Midbrain (tissue), 1 donor: Measurements from ENCODE around the gene AQP3.
"Not testable (repeated sequence)": the region's sequence is repeated elsewhere in the genome, so short reads cannot be mapped to it uniquely, and the experiment has no call there.

Experiments
- DNase-seq: peaks from one replicate; lab custom pipeline; 2025; lab: John Stamatoyannopoulos, UW

AQP3 gene

DNA sequence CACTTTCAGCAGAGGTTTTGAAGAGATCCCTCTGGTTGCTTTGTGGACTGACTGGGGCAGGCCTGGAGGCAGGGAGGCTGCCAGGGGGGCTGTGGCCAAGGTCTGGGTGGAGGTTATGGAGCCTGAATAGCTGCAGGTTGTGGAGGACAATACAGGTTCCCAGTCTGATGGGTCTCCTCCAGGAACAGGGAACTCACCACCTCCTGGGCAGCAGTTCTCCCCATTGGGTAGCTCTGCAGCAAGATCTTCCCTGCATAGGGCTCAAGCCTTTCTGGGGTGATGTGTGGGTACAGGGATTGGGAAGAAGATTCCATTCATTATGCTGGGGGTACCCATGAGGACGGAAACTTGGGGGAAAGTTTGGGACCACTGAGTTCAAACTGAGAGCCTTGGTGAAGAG lies 6.8 kb downstream of the AQP3 start:
- no peak for DNase-seq

DNA sequence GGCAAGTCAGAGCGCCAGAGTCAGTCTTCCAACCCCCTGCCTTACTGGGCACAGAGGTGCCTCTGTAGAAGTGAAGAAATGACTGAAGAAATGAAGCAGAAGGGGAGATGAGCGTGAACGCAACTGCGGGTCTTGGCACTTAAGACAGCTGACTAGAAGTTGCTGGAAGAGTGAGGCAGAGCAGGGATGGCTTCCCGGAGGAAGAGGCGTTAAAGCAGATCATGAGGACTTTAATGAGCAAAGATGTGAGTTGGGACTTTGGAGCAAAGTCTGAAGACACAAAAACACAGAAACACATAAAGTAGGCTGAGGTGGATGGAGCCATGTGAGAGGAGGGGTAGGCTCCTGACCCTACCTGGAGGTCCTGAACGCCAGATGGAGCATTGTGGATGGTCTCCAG lies 7.2 kb downstream of the AQP3 start:
- DNase-seq = no peak

GRCh38 chr9:33439731-33440130 lies 7.7 kb downstream of the AQP3 start:
- no peak for DNase-seq

DNA sequence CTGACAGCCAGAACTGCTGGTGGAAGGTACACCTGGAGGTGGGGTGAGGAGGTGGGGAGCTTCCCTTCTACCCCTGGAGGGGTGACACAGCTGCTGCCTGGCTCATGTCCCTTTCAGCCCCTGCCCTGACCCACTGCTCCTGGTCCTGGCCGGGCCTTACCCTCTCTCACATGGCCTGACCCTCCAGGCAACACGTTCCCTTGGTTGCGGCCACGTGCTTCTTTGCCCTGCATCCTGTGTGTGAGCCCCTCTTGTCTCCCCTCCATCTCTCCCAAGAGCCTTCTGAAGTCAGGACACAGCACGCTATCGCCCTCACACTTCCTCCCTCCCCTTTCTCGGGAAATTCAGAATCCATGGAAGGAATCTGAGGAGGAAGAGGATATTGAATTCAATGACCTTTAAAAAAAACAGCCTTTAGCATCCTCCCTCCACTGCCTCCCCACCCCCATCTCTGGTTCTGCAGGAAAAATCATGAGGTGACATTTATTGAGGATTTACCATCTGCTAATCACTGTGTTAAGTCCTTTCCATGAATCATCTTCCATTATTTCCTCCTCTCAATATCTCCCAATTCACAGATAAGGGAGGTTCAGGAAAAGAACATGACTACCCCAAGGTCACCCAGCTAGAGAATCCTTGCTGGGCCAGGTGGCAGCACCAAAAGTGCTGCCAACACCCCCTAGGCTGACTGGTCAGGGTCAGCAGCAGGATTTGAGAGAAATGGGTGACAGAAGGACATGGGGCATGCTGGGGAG lies 8.3 kb downstream of the AQP3 start:
- no peak for DNase-seq

DNA sequence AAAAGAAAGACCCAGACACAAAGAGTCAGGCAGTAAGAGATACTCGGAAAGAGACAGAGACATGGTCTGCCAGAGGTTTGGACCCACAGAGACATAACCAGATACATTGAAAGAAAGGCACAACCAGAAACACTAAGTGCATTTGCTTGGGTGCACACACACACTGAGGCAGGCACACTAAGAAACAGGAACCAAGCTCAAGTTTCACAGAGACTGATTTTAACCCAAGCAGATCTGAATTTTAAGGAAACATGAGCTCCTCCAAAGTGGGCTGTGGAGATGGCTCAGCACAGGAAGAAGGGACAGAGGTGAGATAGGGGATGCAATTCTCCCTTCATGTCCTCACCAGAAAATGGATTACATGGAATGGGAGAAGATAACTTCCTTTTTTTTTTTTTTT lies 9.5 kb downstream of the AQP3 start:
- DNase-seq = no peak

DNA sequence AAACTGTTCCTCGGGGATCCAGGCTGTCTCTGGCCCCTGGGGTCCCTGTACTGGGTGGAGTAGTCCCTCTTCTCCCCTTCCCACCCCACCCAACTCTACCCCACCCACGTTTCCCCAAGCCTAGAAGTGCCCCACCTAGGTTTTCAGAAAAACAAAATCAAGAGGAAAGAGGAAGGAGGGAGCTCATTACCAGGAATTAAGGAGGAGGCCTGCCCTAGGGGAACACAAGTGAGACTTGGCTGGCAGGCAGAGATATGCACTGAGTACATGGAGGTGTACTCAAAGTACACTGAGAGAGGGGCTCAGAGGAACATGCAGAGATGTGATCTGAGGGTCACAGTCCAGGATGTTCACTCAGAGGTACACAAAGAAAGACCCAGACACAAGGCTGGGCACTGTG lies 10.2 kb downstream of the AQP3 start:
- no peak for DNase-seq

GRCh38 chr9:33436445-33436844 lies 10.9 kb downstream of the AQP3 start:
- DNase-seq = no peak

GRCh38 chr9:33435821-33436277 lies 11.5 kb downstream of the AQP3 start:
- no peak for DNase-seq

- DNase-seq = no peak
Measured at GRCh38 chr9:33434317-33435105, 12.9 kb downstream of the AQP3 start.

DNA sequence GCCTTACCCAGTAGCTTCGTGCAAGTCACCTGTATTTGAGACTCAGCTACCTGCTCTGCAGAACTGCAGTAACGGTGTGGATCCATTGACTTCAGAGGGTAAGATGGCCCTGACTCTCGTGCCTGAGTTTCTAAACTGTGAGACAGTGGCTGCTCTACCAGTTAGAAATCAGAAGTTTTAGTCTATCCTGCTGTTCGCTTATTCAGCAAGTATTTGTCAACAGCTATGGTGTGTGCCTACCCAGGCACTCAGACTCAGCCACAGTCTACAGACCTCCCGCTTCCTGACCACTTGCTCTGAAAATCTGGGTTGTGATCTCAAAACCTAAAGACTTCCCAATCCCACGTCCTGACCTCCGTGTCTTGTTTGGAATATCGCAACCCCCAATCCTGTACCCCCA lies 13.5 kb downstream of the AQP3 start:
- no peak for DNase-seq

- no peak for DNase-seq
Measured at GRCh38 chr9:33431420-33431819, 16.0 kb downstream of the AQP3 start.

- DNase-seq = no peak
Measured at GRCh38 chr9:33430942-33431341, 16.5 kb downstream of the AQP3 start.

DNA sequence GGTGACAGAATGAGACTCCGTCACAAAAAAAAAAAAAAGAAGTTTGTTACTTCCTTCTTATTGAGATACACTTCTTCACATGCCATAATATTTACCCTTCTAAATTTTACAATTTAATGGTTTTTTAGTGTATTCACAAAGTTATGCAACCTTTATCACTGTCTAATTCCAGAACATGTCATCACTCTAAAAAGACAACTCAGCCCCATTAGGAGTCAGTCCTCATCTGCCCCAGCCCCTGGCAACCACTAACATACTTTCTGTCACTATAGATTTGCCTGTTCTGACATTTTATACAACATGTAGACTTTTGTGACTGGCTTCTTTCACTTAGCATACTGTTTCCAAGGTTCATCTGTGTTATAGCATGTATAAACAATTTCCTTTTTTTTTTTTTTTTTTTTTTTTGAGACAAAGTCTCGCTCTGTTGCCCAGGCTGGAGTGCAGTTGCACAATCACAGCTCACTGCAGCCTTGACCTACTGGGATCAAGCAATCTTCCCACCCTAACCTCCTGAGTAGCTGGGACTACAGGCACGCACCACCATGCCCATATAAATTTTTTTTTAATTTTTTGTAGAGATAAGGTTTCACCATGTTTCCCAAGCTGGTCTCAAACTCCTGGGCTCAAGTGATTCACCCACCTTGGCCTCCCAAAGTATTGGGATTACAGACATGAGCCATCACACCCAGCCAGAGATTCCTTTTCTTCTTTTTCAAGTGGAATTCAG lies 18.0 kb downstream of the AQP3 start:
- DNase-seq = no peak

DNA sequence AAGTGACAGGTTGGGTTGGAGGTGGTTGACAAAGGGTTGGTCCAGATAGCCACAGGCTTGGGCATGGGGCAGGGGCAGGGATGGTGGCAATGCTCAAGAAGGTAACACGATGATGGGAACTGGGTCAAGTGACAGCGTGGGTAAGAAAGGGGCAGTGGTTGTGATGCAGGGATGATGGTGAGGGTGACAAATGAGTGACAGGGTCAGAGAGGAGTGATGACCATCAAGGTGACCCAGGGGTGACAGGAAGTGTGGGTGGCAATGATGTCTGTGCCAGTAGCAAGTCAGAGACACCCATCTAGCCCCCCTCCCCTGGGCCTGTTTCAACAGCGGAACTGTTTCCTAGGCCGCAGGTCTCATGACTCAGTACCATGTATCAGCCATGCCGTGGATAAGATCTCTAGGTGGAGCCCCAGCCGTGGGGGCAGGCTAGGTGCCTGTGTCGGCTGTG lies 20.5 kb downstream of the AQP3 start:
- no peak for DNase-seq

DNA sequence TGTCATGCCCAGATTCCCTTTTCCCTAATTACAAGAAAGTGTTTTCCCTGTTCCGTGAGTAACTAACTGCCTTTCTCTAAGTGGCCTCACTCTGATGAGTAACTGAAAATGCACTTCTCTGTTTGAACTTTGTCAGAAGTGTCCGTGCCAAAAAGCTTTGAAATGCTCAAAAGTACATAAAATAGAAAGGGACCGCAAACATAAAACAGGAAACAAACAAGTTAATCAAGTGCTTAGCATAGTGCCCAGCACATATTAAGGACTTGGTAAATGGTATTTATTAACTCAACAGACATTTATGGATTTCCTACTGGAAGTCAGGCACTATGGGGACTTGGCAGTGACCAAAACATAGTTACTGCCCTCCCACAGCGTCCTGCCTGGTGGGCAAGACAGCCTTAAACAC lies 22.3 kb downstream of the AQP3 start:
- no peak for DNase-seq

DNA sequence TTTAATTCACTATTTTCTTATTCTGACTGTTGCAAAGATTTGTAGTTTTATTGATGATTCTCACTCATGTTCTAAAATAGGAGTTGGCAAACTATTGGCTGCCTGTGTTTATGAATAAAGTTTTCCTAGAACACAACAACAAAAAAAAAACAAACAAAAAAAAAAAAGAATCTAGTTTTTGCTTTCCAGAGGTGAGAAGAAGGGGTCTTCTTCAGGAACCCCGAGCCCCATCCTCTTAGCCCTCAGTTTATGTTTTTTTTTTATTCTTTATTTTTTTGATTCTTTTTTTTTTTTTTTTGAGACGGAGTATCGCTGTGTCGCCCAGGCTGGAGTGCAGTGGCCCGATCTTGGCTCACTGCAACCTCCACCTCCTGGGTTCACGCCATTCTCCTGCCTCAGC lies 22.9 kb downstream of the AQP3 start:
- not testable (repeated sequence) for DNase-seq

DNA sequence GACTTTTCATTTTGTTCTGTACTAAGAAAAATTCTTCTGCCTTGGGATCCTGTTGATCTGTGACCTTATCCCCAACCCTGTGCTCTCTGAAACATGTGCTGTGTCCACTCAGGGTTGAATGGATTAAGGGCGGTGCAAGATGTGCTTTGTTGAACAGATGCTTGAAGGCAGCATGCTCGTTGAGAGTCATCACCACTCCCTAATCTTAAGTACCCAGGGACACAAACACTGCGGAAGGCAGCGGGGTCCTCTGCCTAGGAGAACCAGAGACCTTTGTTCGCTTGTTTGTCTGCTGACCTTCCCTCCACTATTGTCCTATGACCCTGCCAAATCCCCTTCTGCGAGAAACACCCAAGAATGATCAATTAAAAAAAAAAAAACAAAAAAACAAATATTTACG lies 23.4 kb downstream of the AQP3 start:
- DNase-seq = not testable (repeated sequence)

GRCh38 chr9:33419708-33420303 lies 27.6 kb downstream of the AQP3 start:
- DNase-seq = no peak

- DNase-seq = no peak
Measured at GRCh38 chr9:33418090-33418489, 29.3 kb downstream of the AQP3 start.

DNA sequence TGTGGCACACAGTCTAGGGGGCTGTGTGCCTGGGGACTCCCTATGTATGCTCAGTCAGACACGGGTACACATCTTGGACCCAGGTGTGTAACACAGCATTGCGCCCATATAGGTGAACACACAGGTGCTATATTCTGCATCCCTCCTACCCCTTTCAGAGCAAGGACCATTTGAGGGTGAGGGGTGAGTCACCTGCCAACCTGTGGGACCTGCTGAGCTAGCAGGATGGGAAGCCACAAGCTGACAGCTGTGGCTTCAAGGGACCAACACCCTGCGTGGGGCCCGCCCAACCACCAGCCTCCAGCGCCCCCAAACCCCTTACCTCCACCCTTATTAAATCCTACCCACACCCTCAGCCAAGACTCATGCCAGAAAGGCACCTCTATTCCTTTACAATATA lies 30.4 kb downstream of the AQP3 start:
- no peak for DNase-seq

- peak; percentile 19 for DNase-seq
Measured at GRCh38 chr9:33415501-33416038, 31.8 kb downstream of the AQP3 start.
